ENCODE measurements around the gene ZNF888.

ZNF888 gene

DNA sequence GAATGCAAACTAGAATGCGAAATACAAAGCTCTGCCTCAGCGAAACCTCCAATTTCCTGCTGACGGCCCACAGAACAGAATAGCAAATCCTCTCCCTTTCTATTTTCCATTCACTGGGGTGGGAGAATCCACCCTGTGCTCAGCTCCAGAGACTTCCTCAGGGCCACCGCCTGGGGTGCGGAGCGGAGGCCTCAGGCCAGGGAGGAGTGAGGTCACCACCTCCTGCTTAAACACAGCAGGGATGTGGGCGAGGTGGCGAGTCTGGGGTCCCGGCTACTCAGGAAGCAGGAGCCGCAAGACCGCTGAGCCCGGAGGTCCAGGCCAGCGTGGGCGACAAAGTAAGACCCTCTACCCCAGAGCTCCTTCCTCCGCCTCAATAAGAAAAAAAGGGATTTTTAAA lies 25.1 kb downstream of the ZNF888 start:
- Histone ChIP-seq H3K4me3 (ENCODE audit: insufficient read depth in 1 of 2, low read depth in 1 of 2, low read length in 2 of 2) (peak overlapping the region in 1 of 2 experiments; percentile 90), H2BK5ac (ENCODE audit: low read depth, low read length, poor library complexity, severe bottlenecking) (no peak overlapping the region), H3K27ac (ENCODE audit: low read length, poor library complexity, severe bottlenecking) (no peak overlapping the region), H3K79me1 (replicated peaks; ENCODE audit: low read length, poor library complexity, severe bottlenecking) (peaks cover 16% of the 10 kb centered on the region), H2BK15ac (ENCODE audit: low read depth, poor library complexity, severe bottlenecking) (no peak overlapping the region), H3K4ac (ENCODE audit: low read depth in 1 of 2, low read length in 2 of 2) (peak overlapping the region in 1 of 2 experiments; percentile 13), H3K4me2 (ENCODE audit: low read length, poor library complexity, severe bottlenecking) (no peak overlapping the region), H2BK120ac (ENCODE audit: low read depth, low read length) (no peak overlapping the region), H4K8ac (ENCODE audit: low read length) (peak overlapping the region; percentile 60), H3K36me3 (ENCODE audit: control insufficient read depth in 1 of 2, insufficient read depth in 2 of 2, low read depth in 1 of 2, low read length in 2 of 2) (peaks cover 19 to 21% of the 10 kb centered on the region in 2 experiments), H3K4me1 (ENCODE audit: control insufficient read depth, insufficient read depth, low read depth, low read length) (peaks cover 4% of the 10 kb centered on the region), H3K9ac (ENCODE audit: low read length) (peak overlapping the region; percentile 95), H4K91ac (ENCODE audit: low read length) (no peak overlapping the region), H3K9me3 (ENCODE audit: control insufficient read depth, low read length) (no peaks in the 10 kb centered on the region), H3K23ac (ENCODE audit: low read length in 2 of 2) (no peak overlapping the region), H3K18ac (ENCODE audit: low read depth in 1 of 2, low read length in 2 of 2) (no peak overlapping the region), H3K27me3 (ENCODE audit: control insufficient read depth in 1 of 2, insufficient read depth in 1 of 2, low read length in 2 of 2) (no peaks in the 10 kb centered on the region), H2AK5ac (ENCODE audit: low read length, severe bottlenecking) (no peak overlapping the region), H2BK12ac (ENCODE audit: low read length in 2 of 2) (peak overlapping the region in 1 of 2 experiments; percentile 63), H2AFZ (ENCODE audit: low read depth, low read length) (peak overlapping the region; percentile 95), H3K14ac (ENCODE audit: low read length in 2 of 2) (no peak overlapping the region)
- DNase-seq = no peak
- 77% methylated on average over 9 of the region's 15 CpGs for whole genome bisulfite sequencing

DNA sequence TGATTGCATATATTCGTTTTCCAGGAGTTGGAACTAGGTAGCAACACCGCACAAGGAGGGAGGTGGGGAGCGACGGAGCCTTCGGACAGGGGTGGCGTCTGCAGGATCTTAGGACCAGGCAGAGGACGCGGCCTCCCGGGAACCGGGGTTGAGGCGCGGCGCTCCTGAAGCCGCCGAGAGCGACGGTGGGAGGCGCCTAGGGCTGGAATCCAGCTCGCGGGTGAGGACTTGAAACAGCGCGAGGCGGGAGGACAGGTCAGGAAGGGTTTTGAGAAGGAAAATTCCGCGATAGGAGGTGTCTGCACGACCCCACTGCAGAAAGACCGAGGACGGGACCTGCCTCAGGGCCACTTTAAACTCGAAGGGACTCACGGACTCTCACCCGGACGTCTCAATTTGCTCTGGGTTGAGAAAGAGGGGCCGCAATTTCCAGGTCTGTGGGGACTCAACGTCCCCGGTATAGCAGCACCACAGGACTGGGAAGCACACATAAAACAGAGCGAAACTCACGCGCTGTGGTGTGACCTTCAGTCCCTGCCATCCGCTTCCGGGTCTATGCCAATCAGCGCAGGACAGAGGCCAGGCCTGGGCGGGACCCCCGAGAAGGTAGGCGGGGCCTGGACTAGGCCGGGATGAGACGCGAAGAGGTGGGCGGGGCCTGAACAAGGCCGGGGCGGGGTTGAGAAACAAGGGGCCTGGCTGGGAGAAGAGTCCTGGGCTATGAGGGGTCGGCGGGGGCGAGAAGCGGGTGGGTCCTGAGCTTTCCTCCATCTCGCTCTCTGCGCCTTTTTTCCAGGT lies 25.9 kb downstream of the ZNF888 start, which contains the start of gene ZNF320:
TSS of gene ZNF320 (minus strand) at position 498 of the 798 bp plus-strand sequence. CDS start 7,380 bp downstream, outside the sequence.
- H3K4me3 ChIP-seq (ENCODE audit: insufficient read depth in 1 of 2, low read depth in 1 of 2, low read length in 2 of 2) = peak within 1 kb of the TSS; percentile 76 to 90
- peak within 1 kb of the TSS; percentile 97 for H3K27ac ChIP-seq (ENCODE audit: low read length, poor library complexity, severe bottlenecking)
- WGBS = 1% methylated on average over 54 of the region's 56 CpGs
- peak within 1 kb of the TSS; percentile 76 for H2BK5ac ChIP-seq (ENCODE audit: low read depth, low read length, poor library complexity, severe bottlenecking)
- H3K18ac ChIP-seq (ENCODE audit: low read depth in 1 of 2, low read length in 2 of 2) = peak within 1 kb of the TSS; percentile 86 to 92
- H3K9ac ChIP-seq (ENCODE audit: low read length) = peak within 1 kb of the TSS; percentile 95
- DNase-seq = peak; percentile 94
- no peaks in the 10 kb centered on the region for H3K27me3 ChIP-seq (ENCODE audit: control insufficient read depth in 1 of 2, insufficient read depth in 1 of 2, low read length in 2 of 2)
- peak within 1 kb of the TSS; percentile 39 for H4K91ac ChIP-seq (ENCODE audit: low read length)
- peak within 1 kb of the TSS in 1 of 2 experiments; percentile 63 for H2BK12ac ChIP-seq (ENCODE audit: low read length in 2 of 2)
- H3K23ac ChIP-seq (ENCODE audit: low read length in 2 of 2) = peak within 1 kb of the TSS; percentile 41 to 92
- peak within 1 kb of the TSS; percentile 62 to 76 for H3K14ac ChIP-seq (ENCODE audit: low read length in 2 of 2)
- H2AK5ac ChIP-seq (ENCODE audit: low read length, severe bottlenecking) = peak within 1 kb of the TSS; percentile 47
- no peak within 1 kb of the TSS for H2BK15ac ChIP-seq (ENCODE audit: low read depth, poor library complexity, severe bottlenecking)
- H3K4me1 ChIP-seq (ENCODE audit: control insufficient read depth, insufficient read depth, low read depth, low read length) = peaks cover 4% of the 10 kb centered on the region
- peak within 1 kb of the TSS; percentile 90 for H3K4me2 ChIP-seq (ENCODE audit: low read length, poor library complexity, severe bottlenecking)
- H2AFZ ChIP-seq (ENCODE audit: low read depth, low read length) = peak within 1 kb of the TSS; percentile 95
- H4K8ac ChIP-seq (ENCODE audit: low read length) = peak within 1 kb of the TSS; percentile 89
- no peaks in the 10 kb centered on the region for H3K9me3 ChIP-seq (ENCODE audit: control insufficient read depth, low read length)
- H3K79me1 ChIP-seq (replicated peaks; ENCODE audit: low read length, poor library complexity, severe bottlenecking) = peaks cover 18% of the 10 kb centered on the region
- peak within 1 kb of the TSS; percentile 60 to 96 for H3K4ac ChIP-seq (ENCODE audit: low read depth in 1 of 2, low read length in 2 of 2)
- H2BK120ac ChIP-seq (ENCODE audit: low read depth, low read length) = no peak within 1 kb of the TSS
- H3K36me3 ChIP-seq (ENCODE audit: control insufficient read depth in 1 of 2, insufficient read depth in 2 of 2, low read depth in 1 of 2, low read length in 2 of 2) = peaks cover 22 to 23% of the 10 kb centered on the region in 2 experiments

DNA sequence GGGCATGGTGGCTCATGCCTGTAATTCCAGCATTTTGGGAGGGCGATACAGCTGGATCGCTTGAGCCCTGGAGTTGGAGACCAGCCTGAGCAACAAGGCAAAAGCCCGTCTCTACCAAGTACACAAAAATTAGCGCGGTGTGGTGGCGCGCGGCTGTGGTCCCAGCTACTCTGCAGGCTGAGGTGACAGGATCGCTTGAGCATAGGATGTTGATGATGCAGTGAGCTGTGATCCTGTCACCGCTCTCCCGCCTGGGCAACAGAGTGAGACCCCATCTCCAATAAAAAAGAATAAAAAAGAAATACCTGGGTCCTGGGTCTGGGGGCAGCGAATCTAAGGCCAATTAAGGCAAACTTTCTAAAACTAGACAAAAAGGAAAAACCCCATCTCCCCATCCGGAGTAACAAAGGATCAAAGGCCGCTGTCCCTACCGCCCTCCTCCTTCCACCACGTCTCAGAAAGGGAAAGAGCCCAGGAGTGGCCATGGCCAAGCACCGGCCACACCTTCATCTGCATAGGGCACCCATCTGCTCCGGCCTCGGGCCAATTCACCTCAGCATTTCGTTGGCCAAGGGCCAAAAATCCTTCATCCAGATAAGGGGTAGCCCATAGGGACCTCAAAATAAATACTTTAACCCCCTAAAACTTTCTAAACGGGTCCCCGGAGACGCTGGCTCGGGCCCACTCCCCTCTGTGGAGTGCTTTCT lies 26.6 kb downstream of the ZNF888 start:
- Histone ChIP-seq H2BK120ac (ENCODE audit: low read depth, low read length) (no peak overlapping the region), H4K91ac (ENCODE audit: low read length) (peak overlapping the region; percentile 39), H3K27ac (ENCODE audit: low read length, poor library complexity, severe bottlenecking) (peak overlapping the region; percentile 97), H3K79me1 (replicated peaks; ENCODE audit: low read length, poor library complexity, severe bottlenecking) (peaks cover 19% of the 10 kb centered on the region), H2BK15ac (ENCODE audit: low read depth, poor library complexity, severe bottlenecking) (no peak overlapping the region), H3K4ac (ENCODE audit: low read depth in 1 of 2, low read length in 2 of 2) (peak overlapping the region; percentile 60 to 82), H2BK12ac (ENCODE audit: low read length in 2 of 2) (no peak overlapping the region), H3K36me3 (ENCODE audit: control insufficient read depth in 1 of 2, insufficient read depth in 2 of 2, low read depth in 1 of 2, low read length in 2 of 2) (peaks cover 27 to 29% of the 10 kb centered on the region in 2 experiments), H3K23ac (ENCODE audit: low read length in 2 of 2) (peak overlapping the region in 1 of 2 experiments; percentile 92), H2AK5ac (ENCODE audit: low read length, severe bottlenecking) (no peak overlapping the region), H3K4me1 (ENCODE audit: control insufficient read depth, insufficient read depth, low read depth, low read length) (peaks cover 4% of the 10 kb centered on the region), H2BK5ac (ENCODE audit: low read depth, low read length, poor library complexity, severe bottlenecking) (peak overlapping the region; percentile 76), H3K4me2 (ENCODE audit: low read length, poor library complexity, severe bottlenecking) (peak overlapping the region; percentile 90), H3K14ac (ENCODE audit: low read length in 2 of 2) (peak overlapping the region; percentile 62 to 76), H3K18ac (ENCODE audit: low read depth in 1 of 2, low read length in 2 of 2) (peak overlapping the region; percentile 86 to 92), H4K8ac (ENCODE audit: low read length) (peak overlapping the region; percentile 89), H3K9me3 (ENCODE audit: control insufficient read depth, low read length) (peaks cover 3% of the 10 kb centered on the region), H3K27me3 (ENCODE audit: control insufficient read depth in 1 of 2, insufficient read depth in 1 of 2, low read length in 2 of 2) (no peaks in the 10 kb centered on the region), H3K9ac (ENCODE audit: low read length) (peak overlapping the region; percentile 95), H2AFZ (ENCODE audit: low read depth, low read length) (peak overlapping the region; percentile 86), H3K4me3 (ENCODE audit: insufficient read depth in 1 of 2, low read depth in 1 of 2, low read length in 2 of 2) (peak overlapping the region; percentile 76 to 90)
- WGBS = 49% methylated on average over 24 of the region's 24 CpGs
- peak; percentile 46 for DNase-seq

DNA sequence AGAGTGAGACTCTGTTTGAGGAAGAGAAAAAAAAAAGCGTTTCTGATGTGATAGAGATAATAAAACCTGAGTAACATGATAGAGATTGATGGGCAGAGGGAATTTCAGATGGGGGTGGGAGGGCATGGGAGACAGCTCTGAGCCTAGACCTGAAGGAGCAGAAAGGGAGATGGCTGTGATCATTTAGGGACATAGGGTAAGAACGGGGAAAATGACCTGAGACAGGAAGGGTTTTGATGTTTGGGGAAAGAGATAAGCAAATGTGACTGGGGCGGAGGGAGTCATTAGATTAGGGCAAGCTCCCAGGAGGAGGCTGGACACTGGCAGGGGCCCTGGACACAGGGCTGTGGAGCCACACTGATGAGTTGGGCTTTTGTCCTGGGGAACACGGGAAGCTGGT lies 31.9 kb downstream of the ZNF888 start:
- no peak overlapping the region for H4K8ac ChIP-seq (ENCODE audit: low read length)
- no peak overlapping the region for H2BK12ac ChIP-seq (ENCODE audit: low read length in 2 of 2)
- H3K27ac ChIP-seq (ENCODE audit: low read length, poor library complexity, severe bottlenecking) = no peak overlapping the region
- no peak overlapping the region for H2AK5ac ChIP-seq (ENCODE audit: low read length, severe bottlenecking)
- H3K18ac ChIP-seq (ENCODE audit: low read depth in 1 of 2, low read length in 2 of 2) = no peak overlapping the region
- H3K23ac ChIP-seq (ENCODE audit: low read length in 2 of 2) = no peak overlapping the region
- no peak overlapping the region for H2BK5ac ChIP-seq (ENCODE audit: low read depth, low read length, poor library complexity, severe bottlenecking)
- no peak overlapping the region for H3K4ac ChIP-seq (ENCODE audit: low read depth in 1 of 2, low read length in 2 of 2)
- H3K4me3 ChIP-seq (ENCODE audit: insufficient read depth in 1 of 2, low read depth in 1 of 2, low read length in 2 of 2) = no peak overlapping the region
- H3K9ac ChIP-seq (ENCODE audit: low read length) = no peak overlapping the region
- DNase-seq = no peak
- no peaks in the 10 kb centered on the region for H3K27me3 ChIP-seq (ENCODE audit: control insufficient read depth in 1 of 2, insufficient read depth in 1 of 2, low read length in 2 of 2)
- H3K9me3 ChIP-seq (ENCODE audit: control insufficient read depth, low read length) = peaks cover 36% of the 10 kb centered on the region
- no peak overlapping the region for H2BK15ac ChIP-seq (ENCODE audit: low read depth, poor library complexity, severe bottlenecking)
- peaks cover 20% of the 10 kb centered on the region for H3K79me1 ChIP-seq (replicated peaks; ENCODE audit: low read length, poor library complexity, severe bottlenecking)
- H3K36me3 ChIP-seq (ENCODE audit: control insufficient read depth in 1 of 2, insufficient read depth in 2 of 2, low read depth in 1 of 2, low read length in 2 of 2) = peaks cover 64 to 74% of the 10 kb centered on the region in 2 experiments
- H3K4me1 ChIP-seq (ENCODE audit: control insufficient read depth, insufficient read depth, low read depth, low read length) = peaks cover 2% of the 10 kb centered on the region
- no peak overlapping the region for H3K4me2 ChIP-seq (ENCODE audit: low read length, poor library complexity, severe bottlenecking)
- H3K14ac ChIP-seq (ENCODE audit: low read length in 2 of 2) = no peak overlapping the region
- no peak overlapping the region for H2BK120ac ChIP-seq (ENCODE audit: low read depth, low read length)
- WGBS = 61% methylated on average over 4 of the region's 4 CpGs
- no peak overlapping the region for H2AFZ ChIP-seq (ENCODE audit: low read depth, low read length)
- H4K91ac ChIP-seq (ENCODE audit: low read length) = no peak overlapping the region

Data from mesenchymal stem cell (in vitro differentiated cells and primary cell).